GM21447 (cell line): ENCODE data around the gene ABCC5.

Experiments used
- ATAC-seq: cut with Tn5 transposase; IDR thresholded peaks from one replicate; pipeline ENCODE4 v1.9.1; 2021; ENCODE audit not compliant: unreplicated experiment

ABCC5 gene

DNA sequence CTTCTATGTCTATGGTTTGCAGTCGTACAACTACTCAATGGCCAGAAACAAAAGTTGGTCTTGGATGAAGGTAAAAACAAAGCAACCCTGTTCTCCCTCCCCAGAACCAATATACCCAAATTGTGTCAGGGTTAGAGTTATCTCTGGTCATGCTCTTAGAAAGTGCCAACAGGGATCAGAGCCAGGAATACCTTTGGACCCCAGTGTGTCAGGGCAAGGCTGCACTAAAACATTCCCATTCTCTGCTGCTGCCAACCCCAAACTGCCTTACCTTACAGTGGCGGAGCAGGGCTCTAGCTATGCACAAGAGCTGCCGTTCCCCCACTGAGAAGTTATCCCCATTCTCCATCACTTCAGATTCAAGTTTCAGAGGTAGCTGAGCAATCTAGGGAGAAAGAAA, 90.6 kb downstream of the ABCC5 start:
- ATAC-seq: no peak

DNA sequence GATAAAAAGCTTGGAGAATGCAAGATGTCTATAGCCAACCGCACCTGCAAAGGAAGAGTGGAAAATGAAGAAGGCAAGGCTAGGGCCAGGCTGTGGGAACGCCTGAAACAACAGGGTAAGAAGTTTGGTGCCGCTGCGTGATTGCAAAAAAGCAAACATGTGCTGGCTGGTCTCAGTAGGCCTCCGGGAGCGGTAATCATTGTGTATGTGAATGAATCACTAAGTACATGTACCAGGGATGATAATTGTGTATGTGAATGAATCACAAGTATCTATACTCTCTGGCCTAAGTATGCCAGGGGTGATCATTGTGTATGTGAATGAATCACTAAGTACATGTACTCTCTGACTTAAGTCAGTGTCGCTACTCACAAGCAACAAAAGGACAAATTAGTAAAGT, 92.7 kb downstream of the ABCC5 start:
- no peak for ATAC-seq

DNA sequence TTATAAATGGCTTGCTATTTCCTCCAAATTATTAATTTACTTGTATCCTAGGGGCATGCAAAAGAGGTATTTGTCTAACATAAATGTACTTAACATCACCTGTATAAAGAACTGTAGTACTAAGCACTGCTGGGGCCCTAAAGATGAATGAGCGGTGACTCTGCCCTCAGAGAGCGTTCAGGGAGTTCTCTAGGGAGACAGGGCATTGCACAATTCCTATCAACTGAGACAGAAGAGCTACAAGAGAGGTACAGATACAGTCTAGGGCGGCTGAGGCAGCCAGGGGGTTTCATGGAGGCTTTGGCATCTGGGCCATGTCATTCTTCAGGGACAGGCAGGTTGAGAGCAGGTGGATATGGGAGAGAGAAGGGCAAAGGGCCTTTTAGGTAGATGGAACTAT, 93.1 kb downstream of the ABCC5 start:
- ATAC-seq: no peak

DNA sequence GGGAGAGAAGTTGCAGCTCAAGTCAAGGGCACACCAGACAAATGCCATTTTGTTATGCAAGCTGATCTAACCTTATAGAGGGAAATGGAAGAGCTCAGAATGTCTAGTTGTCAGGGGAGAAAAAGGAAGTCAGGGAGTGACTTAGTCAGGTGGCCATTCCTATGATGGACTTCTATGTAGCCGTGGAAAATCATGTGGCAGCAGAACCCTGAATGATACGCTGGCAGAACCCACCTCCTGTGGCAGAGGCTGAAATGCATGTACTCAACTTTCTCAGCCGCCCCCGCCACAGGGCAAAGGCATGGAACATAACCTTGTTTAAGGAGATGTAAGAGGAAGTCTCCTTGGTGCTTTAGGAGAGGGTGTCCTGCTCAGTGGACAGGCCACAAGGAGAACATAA, 95.3 kb downstream of the ABCC5 start:
- ATAC-seq: no peak

DNA sequence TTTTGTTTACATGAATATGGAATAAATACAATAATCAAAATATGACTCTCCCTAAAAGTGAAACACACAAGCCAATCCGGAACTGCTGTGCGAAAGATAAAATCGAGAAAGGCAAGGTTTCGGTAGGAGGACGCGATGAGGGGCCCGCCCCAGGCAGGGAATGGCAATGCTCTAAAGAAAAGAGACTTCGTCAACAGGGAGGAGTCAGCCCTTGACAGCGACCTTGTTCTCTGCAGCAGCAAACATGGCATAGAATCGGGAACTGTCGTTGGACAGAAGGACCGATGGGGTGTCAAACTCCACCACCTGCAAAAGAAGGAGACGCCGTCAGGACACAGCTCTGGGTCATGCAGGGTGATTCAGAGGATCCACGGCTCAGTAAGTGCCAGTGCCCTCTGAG, 96.6 kb downstream of the ABCC5 start:
- ATAC-seq: no peak

DNA sequence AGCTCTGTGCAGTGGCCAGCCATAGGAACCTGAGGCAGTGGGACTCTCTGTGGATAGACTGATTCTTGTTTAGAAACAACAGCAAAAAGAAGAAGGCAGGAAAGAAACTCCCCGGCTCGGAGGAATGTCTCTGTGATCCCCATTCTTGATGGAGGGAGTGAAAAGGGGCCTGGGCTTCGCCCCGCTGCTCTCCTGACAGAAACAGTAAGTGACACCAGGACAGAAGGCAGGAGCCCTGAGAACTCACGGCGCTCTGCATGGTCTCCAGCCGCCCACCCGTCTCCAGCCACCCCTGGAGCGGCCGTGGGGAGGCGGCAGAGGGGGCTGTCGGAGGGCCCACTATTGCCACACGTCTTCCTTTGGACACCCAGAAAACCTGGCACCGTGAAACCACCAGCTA, 97.3 kb downstream of the ABCC5 start:
- no peak for ATAC-seq

DNA sequence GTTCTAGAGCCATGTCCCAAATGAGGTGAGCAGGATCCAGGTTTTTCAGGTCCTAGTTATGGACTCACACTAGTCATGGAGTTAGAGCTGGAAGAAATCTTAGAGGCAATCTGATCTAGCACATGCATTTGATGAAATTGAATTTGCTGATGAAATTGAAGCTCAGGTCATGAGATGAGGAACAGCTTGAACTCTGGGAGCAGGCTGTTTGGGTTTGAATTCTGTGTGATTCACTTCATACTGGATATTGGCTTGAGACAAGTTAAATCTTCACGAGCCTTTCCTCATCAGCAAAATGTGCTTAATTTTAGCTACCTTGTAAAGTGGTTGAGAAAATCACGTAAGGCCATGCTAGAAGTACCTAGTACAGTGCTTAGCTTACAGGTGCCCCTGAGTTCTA, 99.5 kb downstream of the ABCC5 start:
- ATAC-seq: no peak

DNA sequence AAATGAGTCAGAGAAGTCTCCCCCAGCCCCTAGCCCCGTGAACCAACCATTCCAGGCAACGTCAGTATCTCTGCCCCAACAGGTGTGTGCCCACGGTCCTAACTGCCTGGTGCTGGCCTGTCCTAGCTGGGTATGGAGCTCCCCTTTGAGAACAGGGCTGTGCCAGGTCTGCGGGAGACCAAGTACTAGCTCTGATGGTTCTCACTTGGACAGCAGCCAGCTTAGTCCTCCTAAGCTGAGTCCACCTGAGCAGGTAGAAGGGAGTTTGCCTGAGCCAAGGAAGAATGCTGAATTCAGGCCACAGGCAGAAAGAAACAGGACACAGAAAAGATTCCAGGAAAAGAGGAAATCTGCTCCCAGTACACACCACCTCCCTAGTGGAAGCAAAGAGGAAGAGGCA, 99.9 kb downstream of the ABCC5 start:
- ATAC-seq: no peak

DNA sequence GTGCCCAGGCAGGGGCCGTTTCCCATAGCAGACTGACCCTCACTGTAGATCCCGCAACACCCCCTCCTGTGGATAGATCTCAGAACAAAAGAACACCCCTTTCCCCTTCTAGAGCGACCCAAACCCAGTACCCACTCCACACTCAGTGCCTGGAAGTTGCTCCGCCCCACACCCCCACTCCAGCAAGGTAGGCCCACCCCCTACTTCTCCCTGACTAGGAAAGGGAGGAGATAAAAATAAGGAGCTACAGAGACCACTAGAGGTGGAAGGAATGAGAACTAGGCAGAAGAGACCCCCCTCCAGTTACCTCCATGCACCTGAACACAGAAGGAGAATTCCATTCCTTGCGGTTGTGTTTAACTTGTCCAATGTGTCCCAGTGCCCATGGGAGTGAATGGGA, 102.8 kb downstream of the ABCC5 start:
- ATAC-seq: no peak

DNA sequence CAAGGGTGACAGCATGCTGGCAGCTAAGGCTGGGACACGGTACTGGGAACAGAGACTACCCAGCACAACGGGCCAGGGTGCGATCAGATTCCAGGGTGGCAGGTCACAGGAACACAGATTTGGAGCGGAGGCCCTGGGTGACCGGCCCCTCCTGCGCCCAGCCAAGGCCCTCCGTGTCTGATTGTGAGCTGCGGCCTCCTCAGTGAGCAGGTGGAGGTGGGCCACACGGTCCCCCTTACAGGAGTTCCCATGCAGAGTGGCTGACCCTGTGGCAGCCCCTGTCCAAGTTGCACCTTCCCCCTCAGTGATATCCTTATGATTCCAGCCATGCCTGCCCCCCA, 104.1 kb downstream of the ABCC5 start:
- ATAC-seq: no peak

DNA sequence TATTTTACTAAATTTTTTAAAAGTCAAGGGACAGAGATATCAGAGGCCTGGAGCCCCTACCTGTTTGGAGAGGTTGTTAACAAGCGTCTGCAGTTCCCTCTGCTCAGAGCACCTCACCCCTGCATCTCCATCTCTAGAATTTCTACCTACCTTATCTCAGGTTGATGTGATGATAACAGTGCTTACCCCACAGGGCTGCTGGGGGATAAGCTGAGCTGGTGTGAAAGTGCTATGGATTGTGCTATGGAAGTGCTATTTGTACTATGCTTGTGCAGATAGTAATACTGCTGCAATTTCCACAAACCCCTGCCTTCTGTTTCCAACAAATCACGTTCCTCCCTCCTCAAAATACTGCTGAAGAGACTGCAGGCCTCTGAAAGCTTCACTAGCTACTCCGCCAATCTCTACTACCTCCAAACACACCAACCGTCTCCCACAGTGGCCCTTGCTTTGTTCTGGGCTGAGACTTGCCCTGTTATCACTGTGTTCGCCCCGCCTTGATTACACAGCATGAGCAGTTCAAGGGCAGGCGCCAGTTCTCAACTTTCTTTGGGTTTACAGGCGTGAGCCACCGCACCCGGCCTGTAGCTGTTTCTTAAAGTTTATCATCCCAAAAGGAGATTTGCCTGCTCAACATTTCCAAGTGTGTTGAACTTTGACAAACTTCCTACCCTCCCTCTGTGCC, 104.6 kb downstream of the ABCC5 start:
- ATAC-seq: no peak

DNA sequence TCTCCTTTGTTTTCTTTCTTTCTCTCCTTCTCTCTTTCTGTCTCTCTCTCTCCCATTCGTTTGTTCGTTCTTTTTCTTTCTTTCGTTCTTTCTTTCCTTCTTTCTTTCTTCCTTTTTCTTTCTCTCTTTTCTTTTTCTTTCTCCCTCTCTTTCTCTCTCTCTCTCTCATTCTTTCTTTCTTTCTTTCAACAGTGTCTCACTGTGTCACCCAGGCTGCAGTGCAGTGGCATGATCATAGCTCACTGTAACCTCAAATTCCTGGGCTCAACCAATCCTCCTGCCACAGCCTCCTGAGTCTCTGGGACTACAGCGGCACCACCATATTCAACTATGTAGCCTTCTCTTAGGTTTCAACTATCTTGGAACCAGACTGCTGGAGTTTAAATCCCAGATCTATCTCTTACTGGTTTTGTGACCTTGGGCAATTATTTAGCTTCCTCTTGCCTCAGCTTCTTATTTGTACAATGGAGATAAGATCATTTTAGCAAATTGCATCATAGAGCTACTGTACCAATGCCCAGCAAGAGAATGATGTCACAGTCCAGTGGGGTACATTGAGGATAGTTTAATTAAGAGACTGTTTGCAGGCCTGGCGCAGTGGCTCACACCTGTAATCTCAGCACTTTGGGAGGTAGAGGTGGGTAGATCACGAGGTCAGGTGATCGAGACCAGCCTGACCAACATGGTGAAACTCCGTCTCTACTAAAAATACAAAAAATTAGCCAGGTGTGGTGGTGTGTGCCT, 105.7 kb downstream of the ABCC5 start:
- ATAC-seq: no peak

DNA sequence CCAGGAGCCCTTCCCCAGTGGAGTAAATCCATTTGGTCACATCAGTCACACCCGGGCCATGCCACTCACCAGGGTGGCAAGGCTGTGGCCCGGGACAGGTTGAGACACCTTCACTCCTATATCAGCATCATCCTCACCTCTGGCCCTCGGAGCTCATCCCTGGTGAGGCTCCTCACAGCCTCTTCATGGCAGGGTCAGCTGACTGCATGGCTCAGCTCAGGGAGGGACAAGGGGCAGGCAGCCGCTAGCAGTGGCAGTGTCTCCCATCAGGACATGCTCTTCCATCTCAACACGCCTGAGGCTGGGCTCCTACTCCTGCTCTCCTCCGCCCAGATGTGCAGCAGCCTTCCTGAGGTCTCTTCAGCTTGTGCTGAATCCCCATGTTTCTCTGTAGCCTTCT, 106.6 kb downstream of the ABCC5 start:
- ATAC-seq: no peak

DNA sequence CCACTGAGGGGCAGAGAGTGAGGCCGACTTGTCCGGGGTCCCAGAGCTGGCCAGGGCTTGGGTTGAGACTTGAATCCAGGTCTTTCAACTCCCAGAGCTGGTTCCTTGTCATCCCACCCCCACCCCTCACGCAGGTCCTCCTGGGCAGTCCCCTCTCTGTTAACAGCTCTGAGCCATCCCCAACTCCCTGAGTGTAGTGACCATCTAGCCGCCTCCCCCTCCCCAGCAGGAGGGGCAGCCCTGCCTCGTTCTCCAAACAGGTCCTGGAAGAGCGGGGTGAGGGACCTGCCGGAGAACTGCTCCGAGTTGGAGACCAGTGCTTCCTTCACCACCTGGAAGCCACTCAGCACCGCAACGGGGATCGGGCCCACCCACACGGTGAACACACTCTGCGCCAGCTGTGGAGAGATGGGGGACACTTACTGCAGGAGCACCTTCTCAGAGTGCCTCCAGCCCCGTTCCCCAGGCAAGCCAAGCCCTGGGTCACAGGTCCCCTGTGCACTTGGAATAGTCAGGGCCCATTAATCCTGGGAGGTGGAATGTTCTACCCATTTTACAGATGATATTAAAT, 108.6 kb downstream of the ABCC5 start:
- no peak for ATAC-seq

DNA sequence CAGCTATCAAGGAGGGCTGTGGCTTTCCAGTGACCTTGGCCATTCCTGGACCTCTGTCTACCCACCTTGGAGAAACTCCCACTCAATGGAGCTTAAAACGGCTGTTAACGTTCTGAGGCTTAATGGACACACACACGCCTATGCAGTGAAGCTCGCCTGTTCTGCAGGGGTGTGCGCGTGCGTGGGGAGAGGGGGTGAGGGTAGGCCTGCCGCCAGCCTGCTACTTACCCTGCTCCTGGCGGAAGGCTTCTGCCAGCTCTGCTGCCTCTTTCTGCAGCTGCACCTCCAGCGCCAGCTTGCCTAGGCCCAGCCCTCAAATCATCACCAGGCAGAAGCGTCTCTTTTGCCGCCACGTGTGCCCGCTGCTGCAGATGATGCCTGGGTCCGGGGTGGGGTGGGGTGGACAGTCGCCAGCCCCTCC, 109.8 kb downstream of the ABCC5 start:
- ATAC-seq: no peak

DNA sequence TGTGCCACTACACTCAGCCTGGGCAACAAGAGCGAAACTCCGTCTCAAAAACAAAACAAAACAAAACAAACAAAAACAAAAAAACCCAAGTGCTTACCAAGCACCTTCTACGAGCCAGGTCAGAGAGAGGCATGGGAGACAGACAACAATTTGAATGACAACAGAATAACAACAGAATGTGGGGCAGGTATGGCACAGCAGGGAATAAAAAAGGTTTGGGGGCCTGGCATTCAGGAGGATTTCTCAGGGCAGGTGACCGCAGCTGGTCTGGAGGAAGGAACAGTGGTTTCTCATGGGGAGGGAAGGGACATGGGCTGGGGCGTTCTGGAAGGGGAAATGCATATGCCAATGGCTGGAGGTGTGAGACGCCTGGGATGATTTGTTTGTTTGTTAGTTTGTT, 110.5 kb downstream of the ABCC5 start:
- no peak for ATAC-seq

DNA sequence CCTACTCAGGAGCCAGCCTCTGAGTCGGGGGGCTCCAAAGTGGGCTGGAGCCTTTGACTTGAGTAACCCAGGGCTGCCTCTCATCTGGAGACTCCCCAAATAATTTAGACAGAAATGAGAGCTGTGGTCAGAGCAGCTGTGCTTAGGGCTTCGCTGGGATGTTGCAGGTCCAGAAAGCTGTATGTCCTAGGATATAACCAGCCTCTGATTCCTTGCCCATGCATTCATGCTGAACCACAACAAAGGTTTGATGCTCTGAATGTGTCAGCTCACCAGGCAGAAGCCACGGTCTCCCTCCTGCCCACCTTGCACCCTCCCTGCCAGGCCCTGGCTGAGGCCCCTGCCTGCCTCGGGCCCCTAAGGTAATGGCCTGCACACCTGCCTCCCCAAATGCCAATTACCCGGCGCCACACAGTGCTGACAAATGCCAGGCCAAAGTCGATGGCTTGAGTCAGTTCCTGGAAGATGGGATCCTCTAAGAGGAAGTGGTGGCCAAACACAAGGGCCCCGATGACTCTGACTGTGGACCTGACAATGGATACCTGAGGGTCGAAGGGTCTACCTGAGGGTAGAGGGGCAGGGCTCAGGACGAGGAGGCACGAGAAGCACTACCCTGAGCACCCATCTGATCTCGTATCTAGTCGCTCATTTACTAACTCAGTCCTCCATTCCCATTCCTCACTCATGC, 111.3 kb downstream of the ABCC5 start:
- no peak for ATAC-seq

DNA sequence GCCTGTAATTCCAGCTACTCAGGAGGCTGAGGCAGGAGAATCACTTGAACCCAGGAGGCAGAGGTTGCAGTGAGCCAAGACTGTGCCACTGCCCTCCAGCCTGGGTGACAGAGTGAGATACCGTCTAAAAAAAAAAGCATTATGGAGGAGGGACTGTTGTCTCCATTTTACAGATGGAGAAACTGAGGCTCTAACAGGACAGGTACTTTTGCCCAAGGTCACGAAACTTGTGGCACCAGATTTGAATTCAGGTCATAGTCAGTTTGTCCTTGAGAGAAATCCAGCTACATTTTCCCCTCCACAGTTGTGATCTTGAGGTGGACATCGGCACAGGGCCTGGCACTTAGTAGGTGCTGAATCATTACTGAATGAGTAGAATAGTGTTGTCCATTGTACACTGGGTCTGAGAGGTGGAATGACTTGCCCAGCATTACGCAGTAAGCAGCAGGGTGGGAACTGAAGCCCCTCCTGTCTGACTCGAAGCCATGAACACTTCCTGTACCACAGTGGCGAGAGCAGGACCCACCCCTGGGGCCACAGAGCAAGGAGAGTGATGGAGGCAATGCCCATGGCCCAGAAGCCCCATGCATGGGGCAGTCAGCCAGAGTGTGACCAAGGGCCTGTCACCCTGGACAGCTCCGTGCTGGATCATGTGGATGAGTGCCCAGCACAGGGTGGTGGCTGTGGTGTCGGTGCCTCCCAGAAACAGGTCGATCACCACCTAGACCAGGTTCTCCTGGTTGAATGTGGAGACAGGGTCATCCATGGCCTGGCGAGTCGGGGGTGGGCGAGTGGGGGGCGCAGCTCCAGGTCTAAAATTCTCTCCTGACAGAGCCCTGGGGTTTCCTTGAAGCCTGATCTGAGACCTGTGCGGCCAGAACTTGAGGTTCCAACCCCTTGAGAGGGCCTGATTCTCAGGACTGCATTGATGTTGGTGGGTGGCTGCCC, 112.6 kb downstream of the ABCC5 start:
- no peak for ATAC-seq

DNA sequence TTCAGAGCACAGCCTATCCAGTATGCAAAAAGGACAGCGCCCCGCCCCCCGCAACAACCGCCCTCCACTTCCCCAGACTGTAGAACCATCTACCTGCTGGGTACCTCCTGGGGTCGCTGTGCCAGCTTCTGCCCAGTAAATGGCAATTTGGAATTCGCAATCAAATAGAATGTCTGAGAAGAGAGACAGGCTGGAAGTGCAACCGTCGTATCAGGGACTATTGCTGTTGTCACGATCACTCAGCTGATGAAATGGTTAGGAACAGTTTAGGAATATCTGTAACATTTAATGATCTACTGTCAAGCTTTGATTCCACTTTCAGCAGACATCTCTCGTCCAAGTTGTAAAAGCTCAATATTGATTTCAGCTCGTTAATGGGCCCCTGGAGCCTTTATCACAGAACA, 119.7 kb downstream of the ABCC5 start:
- ATAC-seq: no peak

DNA sequence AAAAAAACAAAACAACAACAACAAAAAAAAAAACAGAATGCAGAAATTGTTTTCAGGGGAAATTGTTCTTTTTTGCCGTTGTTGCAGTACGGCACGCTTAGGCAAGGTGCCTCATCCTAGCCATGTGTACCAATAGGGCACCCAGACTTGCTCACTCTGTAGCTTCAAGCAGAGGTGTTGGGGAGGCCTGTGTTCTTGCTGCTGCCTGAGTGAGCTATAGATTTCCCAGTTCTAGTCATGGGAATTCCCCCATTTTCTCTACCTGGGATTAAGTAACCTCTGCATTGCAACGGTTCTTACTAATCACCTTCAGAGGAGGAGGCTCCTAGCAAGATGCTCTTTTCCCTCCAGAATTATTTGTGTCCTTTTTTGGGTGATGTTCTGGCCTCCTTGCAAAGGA, 120.1 kb downstream of the ABCC5 start:
- ATAC-seq: no peak

DNA sequence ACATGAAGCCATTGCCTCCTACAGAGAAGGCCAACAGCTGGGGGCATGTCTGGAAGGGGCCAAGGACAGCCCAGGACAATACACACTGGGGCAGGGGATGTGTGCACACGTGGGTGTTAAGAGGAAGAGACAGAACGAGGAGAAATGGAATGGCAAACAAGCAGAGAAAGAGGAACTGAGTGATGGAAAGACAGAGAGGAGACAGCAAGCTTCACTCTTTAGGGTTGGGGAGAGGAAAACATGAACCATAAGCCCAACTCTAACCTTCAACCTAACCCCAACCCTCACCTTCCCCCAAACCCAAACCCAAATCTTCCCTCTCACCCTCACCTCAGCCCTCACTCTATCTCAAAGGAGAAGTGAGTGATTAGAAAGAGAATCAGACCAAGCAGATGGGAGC, 121.1 kb downstream of the ABCC5 start:
- ATAC-seq: no peak
